ENCODE data around the gene ACP5. TPM values are rescaled to one million over a fixed set of nuclear protein-coding genes. Genes with fewer than 3 reads are reported as not detected.

ACP5 gene
- total RNA-seq, 2 donors from 2014 or later: 22.6 to 26.8 TPM

Other genes starting within 250 kb of the ACP5 start
- 10 to 100 TPM; 34.7 to 37.6 TPM for gene RAB3D, start 238.0 kb downstream of the ACP5 start, total RNA-seq
- 10 to 100 TPM; 43.5 to 51.9 TPM for gene TMEM205, start 231.4 kb downstream of the ACP5 start, total RNA-seq
- gene CCDC159, start 231.1 kb downstream of the ACP5 start, total RNA-seq: 10 to 100 TPM; 28.6 to 30.2 TPM
- 1 to 10 TPM; 5.4 to 7.3 TPM for gene PLPPR2, start 222.2 kb downstream of the ACP5 start, total RNA-seq
- gene SWSAP1, start 203.0 kb downstream of the ACP5 start, total RNA-seq: 1 to 10 TPM; 3.3 to 3.4 TPM
- gene EPOR, start 193.3 kb downstream of the ACP5 start, total RNA-seq: 1 to 10 TPM; 4.2 to 4.8 TPM
- gene RGL3, start 158.3 kb downstream of the ACP5 start, total RNA-seq: 10 to 100 TPM; 21.1 to 23.9 TPM
- under 1 TPM in 1 of 2 donors, not detected in 1; 0.42 TPM for gene ODAD3, start 142.5 kb downstream of the ACP5 start, total RNA-seq
- 100 to 1,000 TPM; 301 to 320 TPM for gene PRKCSH, start 142.0 kb downstream of the ACP5 start, total RNA-seq
- gene ELAVL3, start 96.6 kb downstream of the ACP5 start, total RNA-seq: under 1 TPM; 0.15 to 0.61 TPM
- gene ZNF653, start 71.8 kb downstream of the ACP5 start, total RNA-seq: 10 to 100 TPM in 1 of 2 donors, 1 to 10 TPM in 1; 7.5 to 10.4 TPM
- 10 to 100 TPM; 52.8 to 64.5 TPM for gene ECSIT, start 48.5 kb downstream of the ACP5 start, total RNA-seq
- 100 to 1,000 TPM in 1 of 2 donors, 1 to 10 TPM in 1; 6.9 to 254 TPM for gene CNN1, start 38.8 kb downstream of the ACP5 start, total RNA-seq
- gene ELOF1, start 18.4 kb downstream of the ACP5 start, total RNA-seq: 10 to 100 TPM; 34.6 to 39.0 TPM
- 1 to 10 TPM; 8.5 to 9.2 TPM for gene ZNF627, start 19.8 kb upstream of the ACP5 start, total RNA-seq
- 10 to 100 TPM; 13.6 to 16.1 TPM for gene ZNF823, start 161.3 kb upstream of the ACP5 start, total RNA-seq
- 1 to 10 TPM; 3.5 to 4.8 TPM for gene ZNF441, start 189.4 kb upstream of the ACP5 start, total RNA-seq
- 1 to 10 TPM; 2.7 to 3.5 TPM for gene ZNF491, start 220.9 kb upstream of the ACP5 start, total RNA-seq
- 10 to 100 TPM; 32.6 to 40.8 TPM for gene ZNF440, start 236.6 kb upstream of the ACP5 start, total RNA-seq

All from left colon (tissue), 2 donors.